Gastroesophageal sphincter (tissue), 4 donors: ENCODE results near the gene BCL2L11. TPM values are rescaled to one million over a fixed set of nuclear protein-coding genes. Genes with fewer than 3 reads are reported as not detected.

Experiments used
- ATAC-seq: fragments of 150-250 bp; one replicate; pipeline ENCODE4 v1.9.1; 2016; ENCODE audit warnings: mild to moderate bottlenecking, moderate library complexity
- H3K27ac ChIP-seq, 4 donors: fragments of 200-600 bp; sonication (generic) in 3 of 4; 1 replicate in 3 of 4; 2 replicates in 1 of 4; pipeline ENCODE4 v1.5.1; 2016 to 2019
- H3K27me3 ChIP-seq: fragments of 200-600 bp; sonication (generic); one replicate; pipeline ENCODE4 v1.5.1; 2019
- H3K36me3 ChIP-seq, 2 donors: fragments of 200-600 bp; sonication (generic); one replicate each; pipeline ENCODE4 v1.5.1; 2019; ENCODE audit warnings: control low read depth in 1 of 2
- H3K4me1 ChIP-seq, 3 donors: fragments of 200-600 bp; sonication (generic); 1 replicate in 2 of 3; 2 replicates in 1 of 3; pipeline ENCODE4 v1.5.1; 2016 to 2019; ENCODE audit warnings: control low read depth in 2 of 3
- H3K4me3 ChIP-seq, 2 donors: fragments of 200-600 bp; sonication (generic); one replicate each; pipeline ENCODE4 v1.5.1; 2019; ENCODE audit warnings: mild to moderate bottlenecking in 1 of 2, moderate library complexity in 1 of 2
- H3K9me3 ChIP-seq, 3 donors: fragments of 200-600 bp; sonication (generic); one replicate each; pipeline ENCODE4 v1.5.1; 2017 to 2019; ENCODE audit warnings: control low read depth in 2 of 3
- CTCF ChIP-seq, 4 experiments: fragments of 200-600 bp in 2 of 4; fragments of 450-650 bp in 2 of 4; sonication (generic) in 1 of 4; IDR thresholded peaks; one replicate each; pipeline ENCODE4 v1.5.1; 2017 to 2019; ENCODE audit warnings: antibody characterized with exemption in 4 of 4, mild to moderate bottlenecking in 2 of 4, moderate library complexity in 2 of 4
- EP300 ChIP-seq: sonication (generic); formaldehyde crosslinking; IDR thresholded peaks from one replicate; pipeline ENCODE4 v1.6.1; 2017; ENCODE audit warnings: antibody characterized with exemption, mild to moderate bottlenecking
- POLR2A ChIP-seq, 2 donors: fragments of 450-650 bp; IDR thresholded peaks; one replicate each; pipeline ENCODE4 v1.6.1; 2017; ENCODE audit warnings: antibody characterized with exemption in 2 of 2, mild to moderate bottlenecking in 2 of 2, moderate library complexity in 1 of 2
- POLR2AphosphoS5 ChIP-seq: sonication (generic); formaldehyde crosslinking; IDR thresholded peaks from one replicate; pipeline ENCODE4 v1.6.1; 2017; ENCODE audit warnings: antibody characterized with exemption
- WGBS, 2 donors: methylation state at CpG; one replicate each; pipeline ENCODE4 v1.1.5; 2018; ENCODE audit warnings: low coverage in 1 of 2; 5-methylcytosine and 5-hydroxymethylcytosine counted together
- total RNA-seq, 4 donors: library from RNA; depleted of rRNA; stranded (reverse); fragments of >200 nt; gene quantifications; one replicate each; pipeline ENCODE4 v1.1.0, GENCODE V29; 2016

The BCL2L11 gene
- total RNA-seq, 4 donors from 2014 or later, result 8.5 to 120 (median 41.7) TPM

GRCh38 chr2:111176388-111176787, 55.7 kb downstream of the BCL2L11 start:
- Histone ChIP-seq H3K27me3 (no peaks in the 10 kb centered on the region), H3K4me3 (no peak overlapping the region), H3K4me1 (no peaks in the 10 kb centered on the region), H3K36me3 (no peaks in the 10 kb centered on the region), H3K27ac (no peak overlapping the region), H3K9me3 (no peaks in the 10 kb centered on the region)
- 40 to 92% methylated on average over 1 to 2 of the region's 7 CpGs for whole genome bisulfite sequencing, 2 donors
- ATAC-seq, result no peak
- TF ChIP-seq CTCF (IDR thresholded peaks at IDR 0.05), result no peak
- TF ChIP-seq EP300, result no peak
- TF ChIP-seq POLR2A (IDR thresholded peaks at IDR 0.05), result no peak
- TF ChIP-seq POLR2AphosphoS5, result no peak

GRCh38 chr2:111176867-111177266, 56.2 kb downstream of the BCL2L11 start:
- no peak overlapping the region for H3K27ac ChIP-seq
- no peak for ATAC-seq
- H3K4me1 ChIP-seq, result no peaks in the 10 kb centered on the region
- TF ChIP-seq POLR2A (IDR thresholded peaks at IDR 0.05) (no peak), POLR2AphosphoS5 (no peak), EP300 (no peak), CTCF (IDR thresholded peaks at IDR 0.05) (no peak)
- no CpG with 5 or more reads among the region's 4 CpGs for WGBS, 2 donors
- no peak overlapping the region for H3K4me3 ChIP-seq
- H3K9me3 ChIP-seq, result no peaks in the 10 kb centered on the region
- H3K27me3 ChIP-seq, result no peaks in the 10 kb centered on the region
- no peaks in the 10 kb centered on the region for H3K36me3 ChIP-seq

- 90 to 100% methylated on average over 2 to 3 of the region's 4 CpGs for WGBS, 2 donors
Measured at GRCh38 chr2:111178296-111178695, 57.6 kb downstream of the BCL2L11 start.

GRCh38 chr2:111178730-111179405, 58.2 kb downstream of the BCL2L11 start:
- H3K4me1 ChIP-seq, result no peaks in the 10 kb centered on the region
- H3K27me3 ChIP-seq, result no peaks in the 10 kb centered on the region
- WGBS, 2 donors, result 20 to 83% methylated on average over 1 of the region's 5 CpGs
- H3K36me3 ChIP-seq, result no peaks in the 10 kb centered on the region
- TF ChIP-seq CTCF (IDR thresholded peaks at IDR 0.05) (no peak), POLR2AphosphoS5 (no peak), EP300 (no peak), POLR2A (IDR thresholded peaks at IDR 0.05) (no peak)
- ATAC-seq, result peak; percentile 36
- no peak overlapping the region for H3K27ac ChIP-seq
- no peaks in the 10 kb centered on the region for H3K9me3 ChIP-seq
- no peak overlapping the region for H3K4me3 ChIP-seq

More at GRCh38 chr2:111178296-111178695, 57.6 kb downstream of the BCL2L11 start:
- Histone ChIP-seq H3K27me3 (no peaks in the 10 kb centered on the region), H3K27ac (no peak overlapping the region), H3K9me3 (no peaks in the 10 kb centered on the region), H3K4me1 (no peaks in the 10 kb centered on the region), H3K36me3 (no peaks in the 10 kb centered on the region), H3K4me3 (no peak overlapping the region)
- TF ChIP-seq POLR2A (IDR thresholded peaks at IDR 0.05) (no peak), CTCF (IDR thresholded peaks at IDR 0.05) (no peak)
- no peak for ATAC-seq

GRCh38 chr2:111182121-111182520, 61.4 kb downstream of the BCL2L11 start:
- Histone ChIP-seq H3K27me3 (no peaks in the 10 kb centered on the region), H3K36me3 (no peaks in the 10 kb centered on the region), H3K4me3 (no peak overlapping the region), H3K9me3 (no peaks in the 10 kb centered on the region), H3K4me1 (no peaks in the 10 kb centered on the region), H3K27ac (no peak overlapping the region)
- ATAC-seq, result no peak
- WGBS, 2 donors, result 63% methylated on average over 2 of the region's 2 CpGs; no CpG with 5 or more reads in 1 of the 2 donors
- no peak for TF ChIP-seq EP300
- TF ChIP-seq CTCF (IDR thresholded peaks at IDR 0.05), result no peak
- no peak for TF ChIP-seq POLR2A (IDR thresholded peaks at IDR 0.05)
- no peak for TF ChIP-seq POLR2AphosphoS5
